Left lung (tissue), 10 donors: ENCODE results near the gene ZBTB37. TPM values are rescaled to one million over a fixed set of nuclear protein-coding genes. Genes with fewer than 3 reads are reported as not detected.
A peak's percentile ranks its signal among the peaks of the same experiment; 100 is the strongest.

Experiments used
- ATAC-seq: fragments of 200-7000 bp; cut with Tn5 transposase; one replicate; pipeline ENCODE4 v1.9.1; 2020; ENCODE audit warnings: moderate library complexity
- DNase-seq, 4 donors: peaks; one replicate each; pipeline ENCODE4 v3.0.0-alpha.2; 2013 to 2020
- H3K27ac ChIP-seq, 2 donors: fragments of 200-600 bp; sonication (generic) in 1 of 2; one replicate each; pipeline versions ENCODE4 v1.5.0 to v1.8.0; 2020 to 2021
- H3K27me3 ChIP-seq, 2 donors: fragments of 200-600 bp; sonication (generic) in 1 of 2; one replicate each; pipeline versions ENCODE4 v1.5.0 to v1.8.0; 2020 to 2021
- H3K36me3 ChIP-seq, 2 donors: fragments of 200-600 bp; sonication (generic) in 1 of 2; one replicate each; pipeline versions ENCODE4 v1.5.0 to v1.8.0; 2020 to 2021
- H3K4me1 ChIP-seq, 2 donors: fragments of 200-600 bp; one replicate each; pipeline ENCODE4 v1.8.0; 2021
- H3K4me3 ChIP-seq, 2 donors: fragments of 200-600 bp; sonication (generic) in 1 of 2; one replicate each; pipeline versions ENCODE4 v1.5.0 to v1.8.0; 2020 to 2021; ENCODE audit warnings: mild to moderate bottlenecking in 1 of 2
- H3K9me3 ChIP-seq, 2 donors: fragments of 200-600 bp; sonication (generic) in 1 of 2; one replicate each; pipeline versions ENCODE4 v1.5.0 to v1.8.0; 2020 to 2021
- CTCF ChIP-seq, 2 donors: fragments of 200-600 bp; sonication (generic) in 1 of 2; IDR thresholded peaks; one replicate each; pipeline versions ENCODE4 v1.5.0 to v1.8.0; 2021; ENCODE audit warnings: antibody characterized with exemption in 2 of 2
- intact Hi-C, 2 donors: fragments of 100-400 bp; cut with DNase I; formaldehyde crosslinking; loops; one replicate each; pipeline versions ENCODE4 v1.11.2 to v1.14.2; 2022
- polyA plus RNA-seq, 6 donors: library from polyadenylated mRNA; unstranded; fragments of 120-200 nt; gene quantifications; one replicate each; pipeline ENCODE4 v1.2.1, GENCODE V29; 2013; ENCODE audit not compliant: insufficient read length in 6 of 6
- total RNA-seq, 2 donors: library from RNA; stranded (reverse); fragmentation: NEBNext Ultra II Directional; extraction: Animal tissue kit (Norgen Biotek cat#: 25700); gene quantifications; one replicate each; pipeline ENCODE4 v1.2.1, GENCODE V29; 2021
- donor health status: DM: no; HTN: yes; CAD: no.
- donor health status: DM: no; HTN: no; CAD: no.

The ZBTB37 gene
- total and polyA plus RNA-seq, 8 donors: 10.0 to 13.3 (median 12.1) TPM

GRCh38 chr1:173866413-173867115 is 1.6 kb upstream of the ZBTB37 start:
- peak overlapping the region; percentile 72 to 87 for H3K4me3 ChIP-seq
- peak overlapping the region; percentile 97 to 99 for H3K27ac ChIP-seq
- H3K36me3 ChIP-seq: peaks cover 3 to 58% of the 10 kb centered on the region in 2 donors
- no peaks in the 10 kb centered on the region for H3K9me3 ChIP-seq
- DNase-seq (no peak), ATAC-seq (no peak)
- no peaks in the 10 kb centered on the region for H3K27me3 ChIP-seq
- intact Hi-C loops: no loop called here
- no peak for TF ChIP-seq CTCF (IDR thresholded peaks at IDR 0.05)
- H3K4me1 ChIP-seq: peaks cover 30 to 67% of the 10 kb centered on the region in 2 donors

- no peak for TF ChIP-seq CTCF (IDR thresholded peaks at IDR 0.05)
- Histone ChIP-seq H3K4me1 (peaks cover 33 to 73% of the 10 kb centered on the region in 2 donors), H3K27ac (peak overlapping the region; percentile 97 to 99), H3K9me3 (no peaks in the 10 kb centered on the region), H3K36me3 (peaks cover 3 to 53% of the 10 kb centered on the region in 2 donors), H3K4me3 (peak overlapping the region; percentile 72 to 87), H3K27me3 (no peaks in the 10 kb centered on the region)
- peak; percentile 1 for ATAC-seq
- peak in 1 of 4 donors; percentile 82 for DNase-seq
- intact Hi-C loops: no loop called here
Measured at GRCh38 chr1:173867141-173867752, 933 bp upstream of the ZBTB37 start.

DNA sequence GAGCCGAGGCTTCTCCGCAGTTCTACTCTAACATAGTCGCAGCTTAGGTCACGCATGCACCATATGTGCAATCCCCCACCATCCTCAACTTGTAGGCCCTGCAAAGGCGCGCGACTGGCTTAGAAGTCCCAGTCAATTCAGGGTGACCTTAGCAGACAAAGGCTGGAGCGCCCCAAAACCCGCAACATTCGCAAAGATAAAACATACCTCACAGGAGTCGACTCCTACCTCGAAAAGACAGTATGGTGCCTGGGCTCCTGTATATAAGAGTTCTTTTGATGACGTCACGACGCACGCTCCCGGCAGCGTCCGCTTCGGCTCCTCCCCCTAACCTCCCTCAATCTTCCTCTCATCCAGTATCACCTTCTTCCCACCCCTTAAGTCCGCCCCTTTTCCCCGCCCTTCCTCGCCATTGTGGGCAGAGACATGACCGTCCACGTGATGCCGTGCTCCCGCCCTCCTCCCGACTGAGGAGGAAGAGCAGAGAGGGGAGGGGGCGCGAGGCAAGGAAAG is 371 bp upstream of the ZBTB37 start, which contains the start of gene GAS5:
Gene GAS5 (minus strand): TSS at position 237 of the 513 bp plus-strand sequence.
- ATAC-seq (peak; percentile 89), DNase-seq (peak; percentile 99 to 100 (median 100))
- Histone ChIP-seq H3K4me1 (peaks cover 34 to 77% of the 10 kb centered on the region in 2 donors), H3K4me3 (peak within 1 kb of the TSS; percentile 72 to 87), H3K27ac (peak within 1 kb of the TSS; percentile 97 to 99), H3K27me3 (no peaks in the 10 kb centered on the region), H3K9me3 (no peaks in the 10 kb centered on the region), H3K36me3 (peaks cover 3 to 48% of the 10 kb centered on the region in 2 donors)
- TF ChIP-seq CTCF (IDR thresholded peaks at IDR 0.05): no peak
- intact Hi-C loops: no loop called here

GRCh38 chr1:173869021-173869359 is 810 bp downstream of the ZBTB37 start:
- intact Hi-C loops: no loop called here
- ATAC-seq: peak; percentile 1
- no peak for TF ChIP-seq CTCF (IDR thresholded peaks at IDR 0.05)
- Histone ChIP-seq H3K9me3 (no peaks in the 10 kb centered on the region), H3K36me3 (peaks cover 3 to 39% of the 10 kb centered on the region in 2 donors), H3K4me1 (peaks cover 34 to 72% of the 10 kb centered on the region in 2 donors), H3K27me3 (no peaks in the 10 kb centered on the region), H3K27ac (peak overlapping the region; percentile 97 to 99), H3K4me3 (peak overlapping the region; percentile 72 to 87)
- no peak for DNase-seq
